ENCODE data around the gene DERA.

The DERA gene

GRCh38 chr12:16020031-16020430, 108.9 kb downstream of the DERA start:
- no peak for TF ChIP-seq CTCF (conservative IDR thresholded peaks at IDR 0.05; ENCODE audit: low read depth, low read length)
- H3K4me3 ChIP-seq (ENCODE audit: low read depth, low read length), result no peak overlapping the region
- no peak for DNase-seq (ENCODE audit: low read depth)

DNA sequence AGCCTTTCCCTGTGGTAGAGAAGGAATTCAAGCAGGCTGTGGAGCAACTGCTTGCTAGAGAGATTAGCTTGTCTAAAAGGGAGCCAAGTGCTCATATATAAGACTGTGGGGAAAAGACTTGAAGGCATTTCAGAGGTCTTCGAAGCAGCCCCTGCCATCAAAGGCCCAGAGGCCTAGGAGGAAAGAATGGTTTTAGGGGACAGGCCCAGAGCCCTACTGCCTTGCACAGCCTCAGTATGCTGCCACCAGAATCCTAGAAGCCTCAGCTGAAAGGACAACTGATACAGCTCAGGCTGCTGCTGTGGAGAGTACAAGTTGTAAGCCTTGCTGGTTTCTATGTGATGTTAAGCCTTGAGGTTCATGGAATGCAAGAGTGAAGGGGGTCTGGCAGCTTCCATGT, 109.9 kb downstream of the DERA start:
- DNase-seq (ENCODE audit: low read depth), result no peak
- no peak for TF ChIP-seq CTCF (conservative IDR thresholded peaks at IDR 0.05; ENCODE audit: low read depth, low read length)

DNA sequence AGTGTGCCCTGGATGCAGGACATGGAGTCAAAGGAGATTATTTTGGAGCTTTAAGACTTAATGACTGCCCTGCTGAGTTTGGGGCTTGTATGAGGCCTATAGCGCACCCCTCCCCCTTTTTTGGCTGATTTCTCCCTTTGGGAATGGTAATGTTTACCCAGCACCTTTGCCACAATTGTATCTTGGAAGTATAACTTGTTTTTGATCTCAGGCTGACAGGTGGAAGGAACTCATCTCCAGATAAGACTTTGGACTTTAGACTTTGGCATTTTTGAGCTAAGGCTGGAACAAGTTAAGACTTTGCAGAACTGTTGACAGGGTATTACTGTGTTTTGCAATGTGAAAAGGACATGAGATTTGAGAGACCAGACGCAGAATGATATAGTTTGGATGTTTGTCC, 110.5 kb downstream of the DERA start:
- no peak for DNase-seq (ENCODE audit: low read depth)
- TF ChIP-seq CTCF (conservative IDR thresholded peaks at IDR 0.05; ENCODE audit: low read depth, low read length), result no peak
- no peak overlapping the region for H3K4me3 ChIP-seq (ENCODE audit: low read depth, low read length)

More for the DNA sequence above, 109.9 kb downstream of the DERA start:
- no peak overlapping the region for H3K4me3 ChIP-seq (ENCODE audit: low read depth, low read length)

GRCh38 chr12:16027002-16027401, 115.9 kb downstream of the DERA start:
- no peak overlapping the region for H3K4me3 ChIP-seq (ENCODE audit: low read depth, low read length)
- TF ChIP-seq CTCF (conservative IDR thresholded peaks at IDR 0.05; ENCODE audit: low read depth, low read length), result no peak
- DNase-seq (ENCODE audit: low read depth), result no peak

DNA sequence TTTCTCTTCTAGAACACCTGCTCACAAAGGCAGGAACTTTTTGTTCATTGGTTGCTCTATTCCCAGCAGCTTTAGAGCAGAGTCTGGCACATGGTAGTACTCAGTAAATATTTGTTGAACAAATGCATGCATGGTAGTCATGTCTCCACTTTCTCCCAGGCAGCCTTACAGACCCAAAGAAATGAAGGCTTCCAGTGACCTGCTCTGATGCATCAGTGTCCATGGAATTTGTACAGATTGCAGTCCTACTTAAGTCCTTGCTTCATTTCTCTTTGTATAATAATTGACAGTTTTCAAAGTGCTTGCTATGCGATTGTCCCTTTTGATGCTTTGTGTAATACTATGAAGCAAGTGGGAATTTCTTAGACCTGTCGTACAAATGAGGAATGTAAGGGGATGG, 119.6 kb downstream of the DERA start:
- DNase-seq (ENCODE audit: low read depth), result peak; percentile 30
- no peak overlapping the region for H3K4me3 ChIP-seq (ENCODE audit: low read depth, low read length)
- TF ChIP-seq CTCF (conservative IDR thresholded peaks at IDR 0.05; ENCODE audit: low read depth, low read length), result no peak

GRCh38 chr12:16034136-16034817, 123.1 kb downstream of the DERA start:
- no peak for TF ChIP-seq CTCF (conservative IDR thresholded peaks at IDR 0.05; ENCODE audit: low read depth, low read length)
- no peak for DNase-seq (ENCODE audit: low read depth)
- H3K4me3 ChIP-seq (ENCODE audit: low read depth, low read length), result no peak overlapping the region

DNA sequence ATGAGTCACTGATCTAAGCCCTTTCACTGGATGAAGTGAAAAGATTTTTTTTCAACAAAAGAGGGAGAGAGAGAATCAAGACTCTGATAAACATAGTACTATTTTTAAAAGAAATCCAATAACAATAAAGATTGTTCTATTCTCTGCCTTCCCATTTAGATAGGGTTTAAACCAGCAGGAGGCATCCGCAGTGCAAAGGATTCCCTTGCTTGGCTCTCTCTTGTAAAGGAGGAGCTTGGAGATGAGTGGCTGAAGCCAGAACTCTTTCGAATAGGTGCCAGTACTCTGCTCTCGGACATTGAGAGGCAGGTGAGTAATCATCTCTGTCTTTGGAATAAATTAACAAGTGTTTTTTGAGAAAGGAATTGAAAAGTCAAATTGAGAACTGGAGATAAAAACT, 124.9 kb downstream of the DERA start:
- no peak for DNase-seq (ENCODE audit: low read depth)
- no peak overlapping the region for H3K4me3 ChIP-seq (ENCODE audit: low read depth, low read length)
- TF ChIP-seq CTCF (conservative IDR thresholded peaks at IDR 0.05; ENCODE audit: low read depth, low read length), result no peak
